HG02943 (cell line): Measurements from ENCODE around the gene KRT13.

Experiments used
- ATAC-seq: cut with Tn5 transposase; IDR thresholded peaks from one replicate; pipeline ENCODE4 v1.9.1; 2021; ENCODE audit warnings: mild to moderate bottlenecking, low read depth, moderate library complexity; ENCODE audit not compliant: unreplicated experiment

KRT13 gene

DNA sequence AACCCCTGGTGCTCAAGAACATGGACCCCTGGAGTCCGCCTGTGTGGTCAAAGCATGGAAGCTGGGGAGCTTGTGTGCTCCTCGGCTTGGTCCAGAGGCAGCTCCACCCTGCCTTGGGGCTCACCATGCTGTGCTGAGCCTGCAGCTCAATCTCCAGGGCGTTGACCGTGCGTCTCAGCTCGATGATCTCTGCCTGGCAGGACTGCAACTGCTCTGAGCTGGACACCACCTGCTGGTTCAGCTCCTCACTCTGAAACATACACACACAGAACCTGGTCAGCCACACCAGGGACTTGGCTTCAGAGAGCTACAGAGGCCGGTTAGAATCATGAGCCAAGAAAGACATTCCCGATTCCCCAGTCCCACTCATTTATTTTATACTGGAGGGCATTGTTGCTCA is 27.2 kb downstream of the KRT13 start:
- ATAC-seq: no peak

DNA sequence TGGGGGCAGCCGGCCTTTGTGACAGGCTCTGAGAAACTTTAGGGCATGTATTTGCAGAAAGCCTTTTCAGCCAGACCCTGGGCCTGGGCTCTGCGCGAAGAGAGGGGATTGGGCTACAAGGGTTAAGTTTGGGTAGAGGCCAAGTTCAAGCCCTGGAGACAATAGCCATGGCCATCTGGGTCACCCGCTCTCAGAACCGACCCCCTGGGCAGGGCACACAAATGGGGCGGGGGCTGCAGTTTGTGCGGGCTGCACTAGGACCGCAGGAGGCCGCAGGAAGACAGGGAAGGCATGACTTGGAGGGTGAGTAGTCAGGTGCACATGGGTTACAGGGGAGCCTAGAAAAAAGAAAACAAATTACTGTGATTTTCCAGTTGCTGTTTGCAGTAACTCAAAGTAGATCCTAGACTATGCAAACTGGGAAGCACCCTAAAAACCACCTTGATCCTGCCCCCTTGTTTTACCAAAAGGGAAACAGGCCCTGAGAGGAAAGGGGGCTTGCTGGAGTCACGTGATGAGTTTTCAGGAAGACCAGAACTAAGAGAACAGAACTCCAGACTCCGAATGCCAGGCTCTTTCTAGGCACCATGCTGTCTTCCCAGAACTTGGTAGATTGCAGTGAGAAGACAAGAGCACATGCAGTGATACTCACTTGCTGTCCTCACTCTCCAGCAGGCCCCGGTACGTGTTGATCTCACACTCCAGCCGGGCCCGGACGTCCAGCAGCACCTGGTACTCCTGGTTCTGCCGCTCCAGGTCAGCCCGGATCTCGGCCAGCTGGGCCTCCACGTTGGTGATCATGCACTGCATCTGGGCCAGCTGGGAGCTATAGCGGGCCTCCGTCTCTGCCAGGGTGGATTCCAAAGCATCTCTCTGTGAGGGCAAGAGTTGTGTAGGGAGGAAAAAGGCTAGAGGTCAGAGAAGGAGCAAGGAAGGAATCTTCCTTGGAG is 28.3 kb downstream of the KRT13 start:
- ATAC-seq: no peak

DNA sequence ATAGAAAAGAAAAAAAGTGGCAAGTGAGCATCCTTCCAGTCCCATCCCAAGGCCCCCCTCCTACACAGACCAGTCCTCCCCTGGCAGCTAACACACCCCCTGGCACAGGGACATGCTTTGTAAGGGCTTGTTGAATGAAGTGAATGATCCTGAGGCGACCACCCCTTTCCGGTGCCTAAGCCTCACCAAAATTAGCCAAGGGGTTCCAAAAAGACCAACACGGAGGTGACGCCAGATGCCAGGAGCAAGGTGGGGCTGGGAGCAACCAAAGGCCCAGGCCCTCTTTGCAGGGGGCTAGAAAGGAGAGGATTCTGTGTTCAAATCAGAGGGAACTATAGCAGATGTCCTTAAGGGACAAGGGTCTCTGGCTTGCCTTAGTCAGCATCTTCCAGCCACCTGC is 30.0 kb downstream of the KRT13 start:
- no peak for ATAC-seq

DNA sequence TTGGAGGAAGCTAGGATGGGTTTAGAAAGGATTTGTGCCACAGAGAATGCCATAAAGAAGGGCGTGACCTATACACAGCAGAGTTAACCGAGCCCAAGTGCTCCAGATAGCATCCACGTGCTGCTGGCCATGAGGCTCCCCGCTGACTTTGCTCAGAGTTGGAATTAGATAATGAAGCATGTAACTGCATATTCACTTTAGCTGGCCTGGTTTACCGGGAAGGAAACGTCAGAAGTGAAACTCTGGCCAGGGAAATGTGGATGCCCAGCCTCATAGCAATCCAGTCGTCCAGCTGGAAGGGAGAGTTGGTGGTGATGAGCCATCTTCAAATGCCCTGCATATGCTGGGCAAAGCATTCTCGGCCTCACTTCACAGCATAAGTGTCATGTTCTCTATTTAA is 30.5 kb downstream of the KRT13 start:
- no peak for ATAC-seq

DNA sequence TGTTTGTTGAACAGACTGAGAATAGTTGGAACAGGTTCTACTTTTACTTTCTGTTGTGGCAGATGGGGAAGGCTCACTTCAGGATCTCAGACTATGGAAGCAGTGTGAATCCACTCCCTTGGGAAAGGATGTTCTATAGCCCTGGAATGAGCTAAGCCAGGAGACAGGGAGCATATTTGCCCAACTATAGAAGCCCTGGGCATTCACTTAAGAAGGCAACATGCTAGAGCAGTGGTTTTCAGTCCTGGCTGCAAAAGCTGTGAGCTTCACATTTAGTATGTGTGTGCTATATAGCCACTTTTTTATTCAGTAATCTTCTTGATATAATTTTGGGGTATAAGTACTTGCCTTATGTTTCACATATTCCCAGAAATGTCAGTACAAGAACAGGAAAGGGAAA is 37.1 kb downstream of the KRT13 start:
- no peak for ATAC-seq

DNA sequence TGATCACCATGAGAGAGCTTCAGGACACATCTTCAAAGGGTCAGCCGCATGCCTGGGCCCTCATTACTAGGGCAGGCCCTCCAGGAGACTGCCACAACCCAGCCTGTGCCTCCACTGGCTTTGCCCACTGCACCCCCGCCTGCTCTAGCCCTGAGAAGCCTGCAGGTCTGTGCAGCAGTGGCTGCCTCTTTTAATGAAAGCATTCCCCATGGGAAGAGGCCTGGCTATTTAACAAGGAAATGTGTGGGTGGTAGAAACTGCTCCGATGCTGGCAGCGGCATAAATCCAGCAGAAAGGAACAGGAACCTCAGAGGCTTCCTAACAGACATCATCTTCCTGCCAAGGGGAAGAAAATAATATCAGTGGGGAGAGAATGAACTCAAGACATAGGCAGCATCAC is 37.9 kb downstream of the KRT13 start:
- ATAC-seq: no peak

DNA sequence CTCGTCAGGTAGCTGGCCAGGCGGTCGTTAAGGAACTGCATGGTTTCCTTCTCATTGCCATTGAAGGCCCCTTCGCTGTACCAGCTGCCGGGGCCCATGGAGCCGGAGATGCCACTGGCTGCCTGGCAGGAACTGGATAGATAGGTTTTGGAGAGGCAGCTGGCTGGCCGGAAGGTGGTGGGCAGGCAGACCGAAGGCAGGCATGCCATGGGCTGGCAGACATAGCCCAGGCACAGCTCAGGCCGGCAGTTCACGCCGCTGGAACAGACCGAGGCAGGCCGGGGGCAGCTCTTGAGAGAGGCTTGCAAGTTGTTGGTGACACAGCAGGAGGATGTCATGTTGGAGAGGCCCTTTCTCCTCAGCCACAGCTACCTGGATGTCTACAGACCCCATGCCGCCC is 38.4 kb downstream of the KRT13 start, which contains the start of gene KRT32:
KRT32 (minus strand) TSS at position 399 of the 400 bp plus-strand sequence; CDS start at position 338, 61 bp downstream.
- no peak for ATAC-seq

DNA sequence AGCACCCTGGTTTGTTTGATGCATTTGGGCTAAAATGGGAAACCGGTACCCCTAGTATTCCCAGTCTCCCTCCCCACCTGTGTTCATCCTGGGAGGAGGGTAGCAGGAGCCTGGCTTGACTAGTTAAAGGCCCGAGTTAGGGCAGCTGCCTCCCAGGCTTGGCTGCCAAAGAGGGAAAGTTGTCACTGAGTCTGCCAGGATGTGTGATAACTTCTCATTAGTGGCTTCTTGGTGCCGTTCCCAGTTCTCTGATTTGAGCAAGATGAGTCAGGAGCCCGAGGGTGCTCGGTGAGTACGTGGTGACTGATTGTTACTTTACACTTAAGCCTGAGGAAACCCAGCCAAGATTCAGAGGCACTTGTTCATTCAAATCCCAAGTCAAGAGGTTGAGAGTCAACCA is 40.7 kb downstream of the KRT13 start:
- no peak for ATAC-seq

DNA sequence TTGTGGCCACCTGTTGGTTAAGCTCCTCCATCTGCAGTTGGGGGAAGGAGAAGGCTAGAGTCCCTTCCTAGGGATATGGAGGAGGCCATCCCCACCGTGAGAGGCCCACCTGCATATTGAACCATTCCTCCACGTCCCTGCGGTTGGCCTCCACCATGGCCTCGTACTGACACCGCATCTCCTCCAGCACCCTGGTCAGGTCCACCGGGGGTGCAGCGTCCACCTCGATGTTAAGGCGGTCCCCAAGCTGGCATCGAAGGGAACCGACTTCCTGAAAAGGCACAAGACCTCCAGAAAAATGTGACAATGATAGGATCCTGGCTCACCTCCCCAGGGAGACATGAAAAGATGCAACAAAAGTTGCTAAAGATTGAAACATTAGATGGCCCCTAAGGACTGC is 41.2 kb downstream of the KRT13 start:
- ATAC-seq: no peak

DNA sequence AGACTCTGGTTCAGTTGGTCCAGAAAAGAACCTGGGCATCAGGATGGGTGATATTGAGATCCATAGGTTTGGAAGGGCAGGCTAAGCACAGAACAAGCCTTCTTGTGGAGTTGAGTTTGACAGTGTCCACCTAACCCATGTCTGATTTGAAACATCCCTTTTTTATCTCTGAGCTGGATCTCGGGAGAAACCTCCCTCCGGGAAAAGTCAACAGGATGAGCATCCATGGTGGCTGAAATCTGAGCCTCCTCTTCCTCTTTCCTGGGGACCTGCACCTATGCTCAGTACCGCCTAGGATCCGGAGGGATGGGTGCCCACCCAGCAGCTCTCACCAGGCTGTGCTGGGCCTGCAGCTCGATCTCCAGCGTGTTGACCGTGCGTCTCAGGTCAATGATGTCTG is 41.7 kb downstream of the KRT13 start:
- no peak for ATAC-seq

DNA sequence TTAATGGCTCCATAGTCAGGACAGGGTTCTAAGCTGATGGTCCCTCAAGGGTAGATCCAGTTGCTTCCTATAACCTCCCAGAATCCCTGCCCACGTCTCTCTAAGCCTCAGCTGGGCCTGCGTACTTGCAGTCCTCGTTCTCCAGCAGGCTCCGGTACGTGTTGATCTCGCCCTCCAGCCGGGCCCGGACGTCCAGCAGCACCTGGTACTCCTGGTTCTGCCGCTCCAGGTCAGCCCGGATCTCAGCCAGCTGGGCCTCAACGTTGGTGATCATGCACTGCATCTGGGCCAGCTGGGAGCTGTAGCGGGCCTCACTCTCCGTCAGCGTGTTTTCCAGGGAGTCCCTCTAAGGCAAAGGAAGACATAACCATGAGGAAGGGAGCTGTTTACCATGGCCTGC is 42.7 kb downstream of the KRT13 start:
- ATAC-seq: no peak

DNA sequence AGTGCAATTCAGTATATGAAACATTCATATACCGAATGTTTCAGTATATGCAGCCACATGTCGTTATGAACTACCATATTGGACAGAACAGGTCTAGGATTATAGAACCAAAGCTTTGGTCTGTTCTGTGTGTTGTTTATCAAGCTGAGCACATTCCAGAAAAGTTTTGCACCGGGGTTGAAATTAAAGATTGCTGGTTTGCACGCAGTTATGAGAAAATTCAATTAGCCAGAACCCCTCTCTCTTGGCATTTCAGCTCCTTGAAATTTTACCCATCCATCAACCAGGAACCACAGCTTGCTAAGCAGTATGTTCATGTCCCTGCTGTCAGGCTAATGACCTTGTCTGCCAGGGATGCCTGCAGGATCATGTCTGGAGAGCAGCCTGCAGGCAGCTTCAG is 47.7 kb downstream of the KRT13 start:
- no peak for ATAC-seq

DNA sequence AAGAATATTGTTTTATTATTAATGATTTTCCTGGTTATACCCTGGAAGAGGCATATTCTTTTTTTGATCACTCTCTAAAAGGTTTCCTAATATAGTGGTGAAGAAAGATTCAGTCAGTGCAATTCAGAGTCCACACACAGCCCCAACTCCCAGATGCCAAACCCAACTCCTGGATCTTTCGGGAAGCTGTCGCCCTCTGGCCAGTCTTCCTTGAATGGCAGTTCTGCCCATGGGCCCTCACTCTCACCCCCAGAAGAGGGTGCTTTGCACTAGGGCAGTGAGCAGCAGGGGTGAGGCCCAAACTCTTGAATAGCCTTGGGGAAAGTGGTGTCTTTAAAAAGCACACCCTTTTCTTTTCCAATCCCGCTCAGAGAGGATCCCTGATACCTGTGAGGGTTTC is 49.2 kb downstream of the KRT13 start:
- no peak for ATAC-seq

DNA sequence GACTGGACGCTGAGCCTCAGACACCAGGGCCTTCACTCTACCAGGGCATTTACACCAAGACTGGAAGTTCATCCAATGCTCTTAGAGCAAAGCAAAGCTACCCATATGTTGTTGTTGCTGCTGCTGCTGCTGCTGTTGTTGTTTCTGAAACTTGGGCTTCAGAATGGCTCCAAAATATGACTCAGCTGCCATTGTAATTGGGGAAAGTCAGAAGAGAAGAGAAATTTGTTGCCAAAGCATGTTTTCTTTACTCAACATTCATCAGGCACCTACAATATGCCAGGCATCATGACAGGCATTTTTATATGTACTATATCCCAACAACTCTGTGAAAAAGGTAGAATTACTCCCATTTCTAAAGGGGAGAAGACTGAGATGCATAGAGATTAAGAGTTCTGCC is 50.2 kb downstream of the KRT13 start:
- ATAC-seq: no peak

DNA sequence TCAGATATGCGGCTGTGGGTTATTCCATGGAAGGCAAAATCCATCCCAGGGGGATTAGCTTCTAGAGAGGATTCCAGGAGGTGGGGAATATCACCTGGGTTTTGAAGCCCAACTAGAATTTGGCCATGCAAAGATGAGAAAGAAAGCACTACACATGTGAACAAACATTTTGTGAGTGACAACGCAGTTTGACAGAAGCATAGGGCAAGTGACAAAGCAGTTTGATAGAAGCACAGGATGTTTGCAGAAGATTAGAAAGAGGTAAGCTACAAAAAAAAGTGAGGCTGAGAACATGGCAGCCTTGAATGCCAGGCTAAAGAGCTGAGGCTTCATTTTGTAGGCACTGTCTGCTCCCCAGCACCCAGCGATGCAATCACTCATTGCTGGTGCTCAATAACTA is 52.3 kb downstream of the KRT13 start:
- ATAC-seq: no peak

DNA sequence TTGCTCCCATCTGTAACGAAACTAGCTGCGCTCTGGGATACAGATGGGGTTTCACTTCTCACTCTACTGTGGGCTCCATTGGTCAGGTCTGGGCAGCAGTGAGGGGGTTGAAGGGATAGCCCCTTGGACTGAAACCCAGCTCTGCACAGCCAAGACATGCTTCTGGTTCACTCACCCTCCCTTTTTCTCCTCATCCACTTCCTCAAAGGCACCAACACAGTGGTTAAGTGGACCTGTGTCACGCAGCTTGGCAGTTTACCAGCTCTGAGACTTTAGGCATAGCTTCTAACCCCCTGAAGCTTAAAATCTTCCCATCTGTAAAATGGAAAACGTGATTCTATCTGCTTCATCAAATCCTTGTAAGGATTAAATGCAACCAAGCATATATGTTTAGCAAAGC is 53.1 kb downstream of the KRT13 start:
- no peak for ATAC-seq

DNA sequence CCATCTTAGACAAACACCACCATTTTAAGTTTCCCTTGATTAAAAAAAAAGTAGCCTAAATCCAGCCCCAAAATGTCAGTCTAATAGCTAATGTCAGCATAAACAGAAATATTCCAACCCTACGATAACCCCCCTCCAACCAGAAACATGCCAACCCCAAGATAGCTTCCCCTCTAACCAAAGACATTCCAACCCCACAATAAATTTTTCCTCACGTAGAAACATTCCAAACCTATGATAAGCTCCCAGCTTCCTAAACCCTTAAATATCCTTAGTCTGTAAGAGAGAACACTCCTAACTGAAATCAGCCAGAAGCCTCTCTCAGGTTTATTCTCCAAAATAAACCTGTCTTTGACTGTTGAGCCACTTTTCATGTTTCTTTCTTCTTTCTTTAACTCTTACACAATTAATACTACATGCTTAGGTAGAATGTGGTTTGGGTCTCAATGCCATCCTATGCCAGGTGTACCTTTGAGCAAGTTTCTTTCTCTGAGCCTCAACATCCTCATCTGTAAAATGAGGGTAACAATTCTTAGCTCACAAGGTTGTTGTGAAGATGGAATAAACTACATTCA is 54.2 kb downstream of the KRT13 start:
- ATAC-seq: no peak
